ENCODE data around the gene INO80D. TPM values are rescaled to one million over a fixed set of nuclear protein-coding genes. Genes with fewer than 3 reads are reported as not detected.
"Not testable (repeated sequence)": the region's sequence is repeated elsewhere in the genome, so short reads cannot be mapped to it uniquely, and the experiment has no call there.

INO80D gene
- total and polyA plus RNA-seq, 2 experiments from 2014 or later = 17.5 to 37.4 TPM

DNA sequence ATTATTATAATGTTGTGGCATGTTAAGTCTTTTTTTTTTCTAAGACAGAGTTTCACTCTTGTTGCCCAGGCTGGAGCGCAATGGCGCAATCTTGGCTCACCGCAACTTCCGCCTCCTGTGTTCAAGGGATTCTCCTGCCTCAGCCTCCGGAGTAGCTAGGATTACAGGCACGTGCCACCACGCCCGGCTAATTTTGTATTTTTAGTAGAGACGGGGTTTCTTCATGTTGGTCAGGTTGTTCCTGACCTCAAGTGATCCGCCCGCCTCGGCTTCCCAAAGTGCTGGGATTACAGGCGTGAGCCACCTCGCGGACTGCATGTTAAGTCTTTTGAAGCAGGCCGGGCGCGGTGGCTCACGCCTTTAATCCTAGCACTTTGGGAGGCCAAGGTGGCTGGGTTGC is 12.9 kb upstream of the INO80D start:
- not testable (repeated sequence) for H3K9me2 ChIP-seq (ENCODE audit: insufficient read depth); H3K4me1 Mint-ChIP-seq; H3K27me3 ChIP-seq (ENCODE audit: insufficient read depth); H3K36me3 Mint-ChIP-seq (ENCODE audit: low read depth); H3K9me3 Mint-ChIP-seq; H3K4me3 Mint-ChIP-seq; H4K20me1 ChIP-seq (replicated peaks; ENCODE audit: insufficient read depth); DNase-seq (ENCODE audit: low spot score); H2AFZ ChIP-seq; H3K27ac Mint-ChIP-seq; H3K27ac ChIP-seq (ENCODE audit: low read depth); H3K4me3 ChIP-seq; H3K4me2 ChIP-seq; ATAC-seq; H3K79me2 ChIP-seq (replicated peaks; ENCODE audit: insufficient read depth); H3K27me3 Mint-ChIP-seq (ENCODE audit: insufficient read depth, low read depth, poor library complexity); H3K36me3 ChIP-seq (ENCODE audit: insufficient read depth); H3K4me1 ChIP-seq (ENCODE audit: insufficient read depth); H3F3A ChIP-seq (replicated peaks; ENCODE audit: low read depth)

DNA sequence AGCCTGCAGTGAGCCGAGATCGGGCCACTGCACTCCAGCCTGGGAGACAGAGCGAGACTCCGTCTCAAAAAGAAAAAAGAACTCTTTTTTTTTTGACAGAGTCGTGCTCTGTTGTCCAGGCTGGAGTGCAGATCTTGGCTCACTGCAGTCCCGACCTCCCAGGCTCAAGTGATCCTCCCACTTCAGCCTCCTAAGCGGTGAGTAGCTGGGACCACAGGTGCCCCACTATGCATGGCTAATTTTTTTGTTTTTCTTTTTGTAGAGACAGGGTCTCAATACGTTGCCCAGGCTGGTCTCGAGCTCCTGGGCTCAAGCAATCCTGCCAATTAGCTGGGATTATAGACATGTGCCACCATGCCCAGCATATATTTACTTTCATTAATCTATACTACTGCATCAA is 12.5 kb upstream of the INO80D start:
- H3K4me1 ChIP-seq (ENCODE audit: insufficient read depth) = no peaks in the 10 kb centered on the region
- TF ChIP-seq, protein P1, sequence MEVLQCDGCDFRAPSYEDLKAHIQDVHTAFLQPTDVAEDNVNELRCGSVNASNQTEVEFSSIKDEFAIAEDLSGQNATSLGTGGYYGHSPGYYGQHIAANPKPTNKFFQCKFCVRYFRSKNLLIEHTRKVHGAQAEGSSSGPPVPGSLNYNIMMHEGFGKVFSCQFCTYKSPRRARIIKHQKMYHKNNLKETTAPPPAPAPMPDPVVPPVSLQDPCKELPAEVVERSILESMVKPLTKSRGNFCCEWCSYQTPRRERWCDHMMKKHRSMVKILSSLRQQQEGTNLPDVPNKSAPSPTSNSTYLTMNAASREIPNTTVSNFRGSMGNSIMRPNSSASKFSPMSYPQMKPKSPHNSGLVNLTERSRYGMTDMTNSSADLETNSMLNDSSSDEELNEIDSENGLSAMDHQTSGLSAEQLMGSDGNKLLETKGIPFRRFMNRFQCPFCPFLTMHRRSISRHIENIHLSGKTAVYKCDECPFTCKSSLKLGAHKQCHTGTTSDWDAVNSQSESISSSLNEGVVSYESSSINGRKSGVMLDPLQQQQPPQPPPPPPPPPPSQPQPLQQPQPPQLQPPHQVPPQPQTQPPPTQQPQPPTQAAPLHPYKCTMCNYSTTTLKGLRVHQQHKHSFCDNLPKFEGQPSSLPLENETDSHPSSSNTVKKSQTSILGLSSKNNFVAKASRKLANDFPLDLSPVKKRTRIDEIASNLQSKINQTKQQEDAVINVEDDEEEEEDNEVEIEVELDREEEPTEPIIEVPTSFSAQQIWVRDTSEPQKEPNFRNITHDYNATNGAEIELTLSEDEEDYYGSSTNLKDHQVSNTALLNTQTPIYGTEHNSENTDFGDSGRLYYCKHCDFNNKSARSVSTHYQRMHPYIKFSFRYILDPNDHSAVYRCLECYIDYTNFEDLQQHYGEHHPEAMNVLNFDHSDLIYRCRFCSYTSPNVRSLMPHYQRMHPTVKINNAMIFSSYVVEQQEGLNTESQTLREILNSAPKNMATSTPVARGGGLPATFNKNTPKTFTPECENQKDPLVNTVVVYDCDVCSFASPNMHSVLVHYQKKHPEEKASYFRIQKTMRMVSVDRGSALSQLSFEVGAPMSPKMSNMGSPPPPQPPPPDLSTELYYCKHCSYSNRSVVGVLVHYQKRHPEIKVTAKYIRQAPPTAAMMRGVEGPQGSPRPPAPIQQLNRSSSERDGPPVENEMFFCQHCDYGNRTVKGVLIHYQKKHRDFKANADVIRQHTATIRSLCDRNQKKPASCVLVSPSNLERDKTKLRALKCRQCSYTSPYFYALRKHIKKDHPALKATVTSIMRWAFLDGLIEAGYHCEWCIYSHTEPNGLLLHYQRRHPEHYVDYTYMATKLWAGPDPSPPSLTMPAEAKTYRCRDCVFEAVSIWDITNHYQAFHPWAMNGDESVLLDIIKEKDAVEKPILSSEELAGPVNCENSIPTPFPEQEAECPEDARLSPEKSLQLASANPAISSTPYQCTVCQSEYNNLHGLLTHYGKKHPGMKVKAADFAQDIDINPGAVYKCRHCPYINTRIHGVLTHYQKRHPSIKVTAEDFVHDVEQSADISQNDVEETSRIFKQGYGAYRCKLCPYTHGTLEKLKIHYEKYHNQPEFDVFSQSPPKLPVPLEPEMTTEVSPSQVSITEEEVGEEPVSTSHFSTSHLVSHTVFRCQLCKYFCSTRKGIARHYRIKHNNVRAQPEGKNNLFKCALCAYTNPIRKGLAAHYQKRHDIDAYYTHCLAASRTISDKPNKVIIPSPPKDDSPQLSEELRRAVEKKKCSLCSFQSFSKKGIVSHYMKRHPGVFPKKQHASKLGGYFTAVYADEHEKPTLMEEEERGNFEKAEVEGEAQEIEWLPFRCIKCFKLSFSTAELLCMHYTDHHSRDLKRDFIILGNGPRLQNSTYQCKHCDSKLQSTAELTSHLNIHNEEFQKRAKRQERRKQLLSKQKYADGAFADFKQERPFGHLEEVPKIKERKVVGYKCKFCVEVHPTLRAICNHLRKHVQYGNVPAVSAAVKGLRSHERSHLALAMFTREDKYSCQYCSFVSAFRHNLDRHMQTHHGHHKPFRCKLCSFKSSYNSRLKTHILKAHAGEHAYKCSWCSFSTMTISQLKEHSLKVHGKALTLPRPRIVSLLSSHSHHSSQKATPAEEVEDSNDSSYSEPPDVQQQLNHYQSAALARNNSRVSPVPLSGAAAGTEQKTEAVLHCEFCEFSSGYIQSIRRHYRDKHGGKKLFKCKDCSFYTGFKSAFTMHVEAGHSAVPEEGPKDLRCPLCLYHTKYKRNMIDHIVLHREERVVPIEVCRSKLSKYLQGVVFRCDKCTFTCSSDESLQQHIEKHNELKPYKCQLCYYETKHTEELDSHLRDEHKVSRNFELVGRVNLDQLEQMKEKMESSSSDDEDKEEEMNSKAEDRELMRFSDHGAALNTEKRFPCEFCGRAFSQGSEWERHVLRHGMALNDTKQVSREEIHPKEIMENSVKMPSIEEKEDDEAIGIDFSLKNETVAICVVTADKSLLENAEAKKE (CRISPR knock-in tag; IDR thresholded peaks at IDR 0.05) = no peak
- no peaks in the 10 kb centered on the region for H3F3A ChIP-seq (replicated peaks; ENCODE audit: low read depth)
- no peaks in the 10 kb centered on the region for H3K79me2 ChIP-seq (replicated peaks; ENCODE audit: insufficient read depth)
- no peaks in the 10 kb centered on the region for H3K36me3 ChIP-seq (ENCODE audit: insufficient read depth)
- no peaks in the 10 kb centered on the region for H3K9me2 ChIP-seq (ENCODE audit: insufficient read depth)
- no peaks in the 10 kb centered on the region for H3K9me3 Mint-ChIP-seq
- peaks cover 2% of the 10 kb centered on the region for H3K27me3 Mint-ChIP-seq (ENCODE audit: insufficient read depth, low read depth, poor library complexity)
- DNase-seq (ENCODE audit: low spot score) (no peak), ATAC-seq (no peak)
- H3K27ac ChIP-seq (ENCODE audit: low read depth) = no peak overlapping the region
- H3K27ac Mint-ChIP-seq = no peak overlapping the region
- H3K4me1 Mint-ChIP-seq = peaks cover 7% of the 10 kb centered on the region; the same call in 2 of the 3 replicates
- H4K20me1 ChIP-seq (replicated peaks; ENCODE audit: insufficient read depth) = no peaks in the 10 kb centered on the region
- no peak overlapping the region for H3K4me3 ChIP-seq
- no peak overlapping the region for H3K4me2 ChIP-seq
- H2AFZ ChIP-seq = no peak overlapping the region
- H3K4me3 Mint-ChIP-seq = no peak overlapping the region
- no peaks in the 10 kb centered on the region for H3K36me3 Mint-ChIP-seq (ENCODE audit: low read depth)
- no peaks in the 10 kb centered on the region for H3K27me3 ChIP-seq (ENCODE audit: insufficient read depth)

Data from GM23338 (cell line).